ENCODE data around the gene ADGRD2. TPM values are rescaled to one million over a fixed set of nuclear protein-coding genes. Genes with fewer than 3 reads are reported as not detected.

Gene ADGRD2
- total RNA-seq, 1 experiment from 2014 or later: not detected

DNA sequence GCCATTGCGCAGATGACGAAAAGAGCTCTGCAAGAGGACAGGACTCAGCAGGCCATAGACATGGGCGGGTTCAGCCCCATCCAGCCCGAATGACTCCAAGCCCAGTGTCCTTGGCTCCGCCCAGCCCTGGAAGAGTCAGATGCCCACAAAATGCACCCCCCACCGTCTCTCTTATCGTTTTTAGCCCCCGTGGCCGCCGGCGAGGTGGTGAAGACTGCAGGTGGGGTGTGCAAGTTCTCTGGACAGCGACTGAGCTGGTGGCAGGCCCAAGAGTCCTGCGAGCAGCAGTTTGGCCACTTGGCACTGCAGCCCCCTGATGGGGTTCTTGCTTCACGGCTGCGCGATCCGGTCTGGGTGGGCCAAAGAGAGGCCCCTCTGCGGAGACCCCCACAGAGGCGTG is 2.1 kb downstream of the ADGRD2 start:
- no peaks in the 10 kb centered on the region for H3K27me3 ChIP-seq (replicated peaks; ENCODE audit: control insufficient read depth, insufficient read depth, low read length)
- Mint-ChIP-seq H3K36me3 (ENCODE audit: insufficient read depth, unreplicated experiment) (no peaks in the 10 kb centered on the region), H3K27me3 (ENCODE audit: insufficient read depth, unreplicated experiment) (no peaks in the 10 kb centered on the region), H3K4me1 (ENCODE audit: low read depth, unreplicated experiment) (no peaks in the 10 kb centered on the region), H3K27ac (ENCODE audit: unreplicated experiment) (no peak overlapping the region), H3K4me3 (ENCODE audit: unreplicated experiment) (peak overlapping the region; percentile 45), H3K9me3 (ENCODE audit: unreplicated experiment) (no peaks in the 10 kb centered on the region)
- BruUV-seq (replicated peaks): no TSS peak
- ChIA-PET POLR2A (no interaction called here), CTCF (interaction anchor here (0.5 kb wide), 1 partner anchor 22 kb away, joined by 3 read pairs; no protein-coding TSS in a partner anchor)
- no peaks in the 10 kb centered on the region for H3K9me3 ChIP-seq
- TF ChIP-seq CTCF (IDR thresholded peaks at IDR 0.05; ENCODE audit: insufficient read depth in 1 of 2, low read depth in 1 of 2, low read length in 1 of 2, severe bottlenecking in 1 of 2, unreplicated experiment in 1 of 2): no peak
- no peaks in the 10 kb centered on the region for H3K36me3 ChIP-seq (ENCODE audit: control insufficient read depth, insufficient read depth, low read length)
- no peak for DNase-seq
- intact Hi-C loops (cut with micrococcal nuclease; ENCODE audit: unreplicated experiment): no loop called here
- H3K4me3 ChIP-seq (ENCODE audit: low read depth, low read length): no peak overlapping the region
- H3K4me1 ChIP-seq: peaks cover 6% of the 10 kb centered on the region

GRCh38 chr9:124452841-124453585 is 2.8 kb downstream of the ADGRD2 start:
- Mint-ChIP-seq H3K27me3 (ENCODE audit: insufficient read depth, unreplicated experiment) (no peaks in the 10 kb centered on the region), H3K36me3 (ENCODE audit: insufficient read depth, unreplicated experiment) (no peaks in the 10 kb centered on the region), H3K27ac (ENCODE audit: unreplicated experiment) (no peak overlapping the region), H3K9me3 (ENCODE audit: unreplicated experiment) (no peaks in the 10 kb centered on the region), H3K4me3 (ENCODE audit: unreplicated experiment) (peak overlapping the region; percentile 76), H3K4me1 (ENCODE audit: low read depth, unreplicated experiment) (no peaks in the 10 kb centered on the region)
- ChIA-PET CTCF (interaction anchor here (0.5 to 0.6 kb wide), 2 partner anchors 21 to 46 kb away, joined by 3 to 4 read pairs; no protein-coding TSS in a partner anchor), POLR2A (no interaction called here)
- Histone ChIP-seq H3K27me3 (replicated peaks; ENCODE audit: control insufficient read depth, insufficient read depth, low read length) (no peaks in the 10 kb centered on the region), H3K4me1 (peaks cover 6% of the 10 kb centered on the region), H3K4me3 (ENCODE audit: low read depth, low read length) (peak overlapping the region; percentile 55), H3K36me3 (ENCODE audit: control insufficient read depth, insufficient read depth, low read length) (no peaks in the 10 kb centered on the region), H3K9me3 (no peaks in the 10 kb centered on the region)
- intact Hi-C loops (cut with micrococcal nuclease; ENCODE audit: unreplicated experiment): no loop called here
- no TSS peak for BruUV-seq (replicated peaks)
- no peak for TF ChIP-seq CTCF (IDR thresholded peaks at IDR 0.05; ENCODE audit: insufficient read depth in 1 of 2, low read depth in 1 of 2, low read length in 1 of 2, severe bottlenecking in 1 of 2, unreplicated experiment in 1 of 2)
- peak in 1 of 2 experiments; percentile 55 for DNase-seq

DNA sequence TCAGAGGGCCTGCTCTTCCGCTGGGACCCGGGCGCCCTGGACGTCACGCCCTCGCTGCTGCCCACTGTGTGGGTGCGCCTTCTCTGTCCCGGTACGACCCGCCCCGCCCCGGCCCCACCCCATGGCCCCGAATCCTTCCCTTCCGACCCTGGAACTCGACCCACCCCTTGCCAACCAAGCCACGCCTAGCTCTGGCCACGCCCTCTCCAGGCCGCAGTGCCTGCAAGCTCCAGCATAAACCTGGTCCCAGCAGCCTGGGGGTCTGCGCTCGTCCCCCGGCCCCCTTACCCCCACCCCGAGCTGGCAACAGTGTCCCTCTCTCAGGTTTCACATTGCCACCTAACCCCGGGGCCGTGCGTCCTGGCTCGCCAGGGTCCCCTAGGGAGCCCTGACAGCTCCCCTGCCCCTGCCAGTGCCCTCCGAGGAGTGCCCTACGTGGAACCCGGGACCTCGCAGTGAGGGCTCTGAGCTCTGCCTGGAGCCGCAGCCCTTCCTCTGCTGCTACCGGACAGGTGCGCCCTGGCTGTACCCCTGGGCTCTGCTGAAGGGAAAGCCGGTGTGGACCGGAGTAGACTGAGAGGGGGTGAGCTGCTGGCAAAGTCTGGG is 3.4 kb downstream of the ADGRD2 start:
- Mint-ChIP-seq H3K4me1 (ENCODE audit: low read depth, unreplicated experiment) (no peaks in the 10 kb centered on the region), H3K27me3 (ENCODE audit: insufficient read depth, unreplicated experiment) (no peaks in the 10 kb centered on the region), H3K36me3 (ENCODE audit: insufficient read depth, unreplicated experiment) (no peaks in the 10 kb centered on the region), H3K9me3 (ENCODE audit: unreplicated experiment) (no peaks in the 10 kb centered on the region), H3K4me3 (ENCODE audit: unreplicated experiment) (peak overlapping the region; percentile 76), H3K27ac (ENCODE audit: unreplicated experiment) (no peak overlapping the region)
- no TSS peak for BruUV-seq (replicated peaks)
- H3K4me1 ChIP-seq: peaks cover 6% of the 10 kb centered on the region
- peak overlapping the region; percentile 55 for H3K4me3 ChIP-seq (ENCODE audit: low read depth, low read length)
- CTCF ChIA-PET: interaction anchor here (0.5 to 0.6 kb wide), 3 partner anchors 46 to 690 kb away, joined by 4 read pairs; partner anchors contain the start of gene SCAI
- POLR2A ChIA-PET: no interaction called here
- TF ChIP-seq CTCF (IDR thresholded peaks at IDR 0.05; ENCODE audit: insufficient read depth in 1 of 2, low read depth in 1 of 2, low read length in 1 of 2, severe bottlenecking in 1 of 2, unreplicated experiment in 1 of 2): no peak
- H3K27me3 ChIP-seq (replicated peaks; ENCODE audit: control insufficient read depth, insufficient read depth, low read length): no peaks in the 10 kb centered on the region
- no peaks in the 10 kb centered on the region for H3K9me3 ChIP-seq
- intact Hi-C loops (cut with micrococcal nuclease; ENCODE audit: unreplicated experiment): no loop called here
- peak; percentile 67 to 78 for DNase-seq
- H3K36me3 ChIP-seq (ENCODE audit: control insufficient read depth, insufficient read depth, low read length): no peaks in the 10 kb centered on the region
